ENCODE results near the gene JAKMIP3. TPM values are rescaled to one million over a fixed set of nuclear protein-coding genes. Genes with fewer than 3 reads are reported as not detected.

JAKMIP3 gene
- total RNA-seq, 1 donor from 2014 or later: 0.40 TPM

GRCh38 chr10:132114953-132115520 lies 49.3 kb downstream of the JAKMIP3 start:
- DNase-seq (ENCODE audit: low read depth, low spot score): no peak
- Mint-ChIP-seq H3K27me3 (ENCODE audit: low read depth) (no peaks in the 10 kb centered on the region), H3K27ac (ENCODE audit: unreplicated experiment) (no peak overlapping the region), H3K9me3 (no peaks in the 10 kb centered on the region), H3K4me1 (peaks cover 14% of the 10 kb centered on the region), H3K4me3 (no peak overlapping the region), H3K36me3 (ENCODE audit: low read depth) (no peaks in the 10 kb centered on the region)
- TF ChIP-seq CTCF (conservative IDR thresholded peaks at IDR 0.05): no peak

Other genes starting within 250 kb of the JAKMIP3 start
- gene PPP2R2D, start 164.9 kb upstream of the JAKMIP3 start, total RNA-seq: 39.3 and 45.0 TPM in 2 replicates
- 26.1 and 33.1 TPM in 2 replicates for gene BNIP3, start 84.0 kb upstream of the JAKMIP3 start, total RNA-seq
- 145 and 155 TPM in 2 replicates for gene DPYSL4, start 121.0 kb downstream of the JAKMIP3 start, total RNA-seq
- gene STK32C, start 242.0 kb downstream of the JAKMIP3 start, total RNA-seq: 19.6 and 21.9 TPM in 2 replicates

Data from neural crest cell (in vitro differentiated cells).